SU-DHL-6 (cell line): ENCODE measurements around the gene FYB1.

Experiments used
- H2AFZ ChIP-seq: fragments of 200-600 bp; sonication (generic); 2 replicates; pipeline ENCODE4 v1.6.1; 2014; ENCODE audit warnings: low read depth, mild to moderate bottlenecking, moderate library complexity, mixed read lengths, antibody characterized with exemption, low read length; ENCODE audit not compliant: severe bottlenecking
- H3F3A ChIP-seq: fragments of 200-600 bp; shearing (Covaris generic); 2 replicates; pipeline ENCODE4 v1.6.0; 2016; ENCODE audit warnings: antibody characterized with exemption, mild to moderate bottlenecking; ENCODE audit not compliant: insufficient read depth
- H3K27ac ChIP-seq: fragments of 200-600 bp; sonication (generic); 2 replicates; pipeline ENCODE4 v1.5.1; 2016; ENCODE audit warnings: low read depth, mild to moderate bottlenecking, low read length, moderate library complexity, mixed read lengths
- H3K27me3 ChIP-seq: fragments of 200-600 bp; sonication (generic), shearing (Covaris generic); 2 replicates; pipeline ENCODE4 v1.6.0; 2014; ENCODE audit warnings: mild to moderate bottlenecking, low read length
- H3K36me3 ChIP-seq: fragments of 200-600 bp; sonication (generic); 2 replicates; pipeline ENCODE4 v1.6.1; 2014; ENCODE audit warnings: mild to moderate bottlenecking, low read length, mixed read lengths
- H3K4me2 ChIP-seq: fragments of 300-600, 200-600 bp; shearing (Covaris generic), sonication (generic); 2 replicates; pipeline ENCODE4 v1.6.0; 2014; ENCODE audit warnings: low read length, low read depth, mild to moderate bottlenecking; ENCODE audit not compliant: poor library complexity, severe bottlenecking
- H3K4me3 ChIP-seq: fragments of 200-600 bp; sonication (generic); 2 replicates; pipeline ENCODE4 v1.5.1; 2014; ENCODE audit warnings: antibody characterized with exemption, low read length, mild to moderate bottlenecking, mixed read lengths; ENCODE audit not compliant: insufficient read depth, poor library complexity, severe bottlenecking
- H3K79me2 ChIP-seq: fragments of 200-600 bp; sonication (generic); 2 replicates; pipeline ENCODE4 v1.6.1; 2014; ENCODE audit warnings: mild to moderate bottlenecking, low read length, moderate library complexity; ENCODE audit not compliant: insufficient read depth
- H3K9ac ChIP-seq: fragments of 200-600 bp; sonication (generic); 2 replicates; pipeline ENCODE4 v1.7.0; 2014; ENCODE audit warnings: mild to moderate bottlenecking, low read length
- H3K9me2 ChIP-seq: fragments of 200-600 bp; sonication (generic); replicated peaks from 2 replicates; pipeline ENCODE4 v1.6.1; 2014; ENCODE audit warnings: low read length; ENCODE audit not compliant: insufficient read depth
- H3K9me3 ChIP-seq: fragments of 200-600 bp; sonication (generic); 2 replicates; pipeline ENCODE4 v1.6.1; 2014; ENCODE audit warnings: low read length, mixed read lengths; ENCODE audit not compliant: insufficient read depth
- H4K20me1 ChIP-seq: fragments of 200-600 bp; sonication (generic); 2 replicates; pipeline ENCODE4 v1.6.1; 2014; ENCODE audit warnings: low read depth, mild to moderate bottlenecking, antibody characterized with exemption, low read length, moderate library complexity, mixed read lengths
- CTCF ChIP-seq: fragments of 200-600 bp; sonication (generic); IDR thresholded peaks from one replicate; pipeline ENCODE4 v1.5.1; 2017; ENCODE audit warnings: antibody characterized with exemption, mild to moderate bottlenecking, low read length, moderate library complexity; ENCODE audit not compliant: insufficient read depth, poor library complexity, severe bottlenecking
- EZH2phosphoT487 ChIP-seq: fragments of 200-600 bp; sonication (generic), shearing (Covaris generic); conservative IDR thresholded peaks from 2 replicates; pipeline ENCODE4 v1.6.1; 2018; ENCODE audit warnings: mild to moderate bottlenecking, antibody characterized with exemption, low read length, moderate library complexity, mixed read lengths

FYB1 gene

GRCh38 chr5:39208471-39208870 lies 10.9 kb downstream of the FYB1 start:
- H3K4me3 ChIP-seq = no peak overlapping the region
- no peak overlapping the region for H3K9ac ChIP-seq
- no peak overlapping the region for H2AFZ ChIP-seq
- H3K9me3 ChIP-seq = no peaks in the 10 kb centered on the region
- H3K4me2 ChIP-seq = no peak overlapping the region
- H3K27ac ChIP-seq = no peak overlapping the region
- no peaks in the 10 kb centered on the region for H4K20me1 ChIP-seq
- H3K27me3 ChIP-seq = no peaks in the 10 kb centered on the region
- H3K36me3 ChIP-seq = no peaks in the 10 kb centered on the region
- H3F3A ChIP-seq = no peaks in the 10 kb centered on the region
- no peaks in the 10 kb centered on the region for H3K79me2 ChIP-seq
- TF ChIP-seq EZH2phosphoT487 (no peak), CTCF (no peak)
- H3K9me2 ChIP-seq = no peaks in the 10 kb centered on the region

GRCh38 chr5:39207345-39208045 lies 11.9 kb downstream of the FYB1 start:
- TF ChIP-seq CTCF (no peak), EZH2phosphoT487 (no peak)
- H3K4me3 ChIP-seq = no peak overlapping the region
- no peaks in the 10 kb centered on the region for H3K79me2 ChIP-seq
- H3K27ac ChIP-seq = no peak overlapping the region
- H3K9ac ChIP-seq = no peak overlapping the region
- H3K36me3 ChIP-seq = no peaks in the 10 kb centered on the region
- no peaks in the 10 kb centered on the region for H3K9me2 ChIP-seq
- H3K4me2 ChIP-seq = no peak overlapping the region
- H2AFZ ChIP-seq = no peak overlapping the region
- H3K9me3 ChIP-seq = no peaks in the 10 kb centered on the region
- no peaks in the 10 kb centered on the region for H4K20me1 ChIP-seq
- no peaks in the 10 kb centered on the region for H3K27me3 ChIP-seq
- no peaks in the 10 kb centered on the region for H3F3A ChIP-seq

- H3K79me2 ChIP-seq = no peaks in the 10 kb centered on the region
- H3K9me3 ChIP-seq = no peaks in the 10 kb centered on the region
- H3K9ac ChIP-seq = no peak overlapping the region
- TF ChIP-seq CTCF (no peak), EZH2phosphoT487 (no peak)
- no peak overlapping the region for H3K27ac ChIP-seq
- H3K4me2 ChIP-seq = no peak overlapping the region
- no peaks in the 10 kb centered on the region for H3K9me2 ChIP-seq
- no peaks in the 10 kb centered on the region for H3K27me3 ChIP-seq
- no peak overlapping the region for H3K4me3 ChIP-seq
- no peaks in the 10 kb centered on the region for H4K20me1 ChIP-seq
- no peaks in the 10 kb centered on the region for H3K36me3 ChIP-seq
- H3F3A ChIP-seq = no peaks in the 10 kb centered on the region
- no peak overlapping the region for H2AFZ ChIP-seq
These were observed 12.6 kb downstream of the FYB1 start for GRCh38 chr5:39206630-39207321.
